EH (cell line): ENCODE measurements around the gene RABGAP1.
A peak's percentile ranks its signal among the peaks of the same experiment; 100 is the strongest.

Experiments
- DNase-seq: peaks from one replicate; pipeline ENCODE4 v3.0.0-alpha.2; 2015; ENCODE audit warnings: low read depth

Gene RABGAP1

GRCh38 chr9:122944960-122945888, 4.4 kb downstream of the RABGAP1 start:
- DNase-seq, result peak; percentile 11

GRCh38 chr9:122946461-122947005, 5.7 kb downstream of the RABGAP1 start:
- no peak for DNase-seq

GRCh38 chr9:122948313-122948712, 7.5 kb downstream of the RABGAP1 start:
- DNase-seq, result no peak

GRCh38 chr9:122949696-122950095, 8.9 kb downstream of the RABGAP1 start:
- DNase-seq, result peak; percentile 11

- DNase-seq, result no peak
These were observed 9.4 kb downstream of the RABGAP1 start for GRCh38 chr9:122950263-122950662.

- DNase-seq, result no peak
These were observed 10.2 kb downstream of the RABGAP1 start for GRCh38 chr9:122951056-122951455.

GRCh38 chr9:122954253-122954691, 13.5 kb downstream of the RABGAP1 start:
- DNase-seq, result peak; percentile 62

- DNase-seq, result no peak
These were observed 15.1 kb downstream of the RABGAP1 start for GRCh38 chr9:122955961-122956360.

- DNase-seq, result no peak
These were observed 20.3 kb downstream of the RABGAP1 start for GRCh38 chr9:122961139-122961538.

- DNase-seq, result no peak
These were observed 34.4 kb downstream of the RABGAP1 start for GRCh38 chr9:122975196-122975595.

- DNase-seq, result peak; percentile 27
These were observed 37.8 kb downstream of the RABGAP1 start for GRCh38 chr9:122978601-122979000.

GRCh38 chr9:122986010-122986409, 45.2 kb downstream of the RABGAP1 start:
- DNase-seq, result no peak

GRCh38 chr9:122988141-122988540, 47.3 kb downstream of the RABGAP1 start:
- no peak for DNase-seq

GRCh38 chr9:122988920-122989621, 48.3 kb downstream of the RABGAP1 start:
- no peak for DNase-seq

- peak; percentile 92 for DNase-seq
These were observed 50.6 kb downstream of the RABGAP1 start for GRCh38 chr9:122991370-122991830.

- DNase-seq, result no peak
These were observed 55.8 kb downstream of the RABGAP1 start for GRCh38 chr9:122996586-122996985.

GRCh38 chr9:122998448-122998847, 57.6 kb downstream of the RABGAP1 start:
- DNase-seq, result no peak

GRCh38 chr9:123000371-123001068, 59.7 kb downstream of the RABGAP1 start:
- DNase-seq, result peak; percentile 47

- DNase-seq, result peak; percentile 66
These were observed 61.9 kb downstream of the RABGAP1 start for GRCh38 chr9:123002754-123003153.

- peak; percentile 43 for DNase-seq
These were observed 62.6 kb downstream of the RABGAP1 start for GRCh38 chr9:123003466-123003865.

GRCh38 chr9:123005964-123006363, 65.1 kb downstream of the RABGAP1 start:
- no peak for DNase-seq

- DNase-seq, result no peak
These were observed 66.4 kb downstream of the RABGAP1 start for GRCh38 chr9:123007269-123007668.
